ENCODE measurements around the gene FETUB. TPM values are rescaled to one million over a fixed set of nuclear protein-coding genes. Genes with fewer than 3 reads are reported as not detected.

Gene FETUB
- not detected in 2 replicates for total RNA-seq (2014; rRNA removed; shearing (Covaris generic))

GRCh38 chr3:186639778-186640472 is at the start of gene FETUB:
Gene FETUB (plus strand): TSS chr3:186640399. CDS start chr3:186640461, 62 bp downstream.
- DNase-seq (ENCODE audit: low read depth): no peak

DNA sequence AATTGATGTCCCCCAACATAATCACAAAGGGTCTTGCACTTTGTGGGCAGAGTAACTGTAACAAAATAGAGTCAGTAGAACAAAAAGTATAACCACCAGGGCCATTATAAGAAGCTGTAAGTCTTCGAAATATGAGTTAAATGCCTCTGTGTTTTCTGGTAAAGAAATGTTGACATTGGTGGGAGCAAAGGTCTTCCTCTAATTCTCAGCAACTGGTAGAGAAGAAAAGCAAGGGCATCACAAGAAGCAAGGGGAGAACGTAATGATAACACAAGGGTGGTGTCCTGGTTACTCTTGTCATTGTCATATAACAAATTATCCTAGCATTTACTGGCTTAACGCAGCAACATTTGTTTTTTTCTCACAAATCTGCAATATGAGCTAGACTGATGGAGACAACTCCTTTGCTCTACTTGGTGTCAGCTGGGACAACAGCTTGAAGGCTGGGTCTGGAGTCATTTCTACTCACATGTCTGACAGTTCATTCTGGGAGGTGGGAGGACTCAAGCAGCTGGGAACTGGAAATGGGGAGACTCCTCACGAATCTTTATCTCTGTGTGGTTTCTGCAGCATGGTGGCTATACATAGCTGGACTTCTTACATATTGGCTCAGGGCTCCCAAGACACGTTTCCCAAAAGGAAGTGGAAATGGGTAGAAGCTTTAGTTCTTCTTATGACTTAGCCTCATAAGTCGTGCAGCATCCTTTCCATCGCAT is 49.5 kb upstream of the FETUB start:
- no peak for DNase-seq (ENCODE audit: low read depth)

DNA sequence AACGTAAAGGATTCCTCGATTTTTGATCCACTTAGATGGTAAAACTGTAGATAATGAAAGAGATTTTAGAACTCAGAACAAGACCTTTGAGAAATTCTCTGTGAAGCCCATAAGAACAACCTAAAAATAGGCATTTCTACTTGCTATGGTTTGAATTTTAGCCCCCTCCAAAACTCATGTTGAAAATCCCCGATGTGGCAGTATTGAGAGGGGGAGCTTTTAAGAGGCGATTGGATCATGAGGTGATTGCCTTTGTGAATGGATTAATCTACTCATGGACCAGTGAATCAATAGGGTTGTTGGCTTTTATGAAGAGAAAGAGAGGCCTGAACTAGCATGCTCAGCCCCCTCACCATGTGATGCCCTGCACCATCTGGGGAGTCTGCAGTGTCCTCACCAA is 47.5 kb upstream of the FETUB start:
- no peak for DNase-seq (ENCODE audit: low read depth)

- no peak for DNase-seq (ENCODE audit: low read depth)
These were observed 46.3 kb upstream of the FETUB start for GRCh38 chr3:186593862-186594261.

DNA sequence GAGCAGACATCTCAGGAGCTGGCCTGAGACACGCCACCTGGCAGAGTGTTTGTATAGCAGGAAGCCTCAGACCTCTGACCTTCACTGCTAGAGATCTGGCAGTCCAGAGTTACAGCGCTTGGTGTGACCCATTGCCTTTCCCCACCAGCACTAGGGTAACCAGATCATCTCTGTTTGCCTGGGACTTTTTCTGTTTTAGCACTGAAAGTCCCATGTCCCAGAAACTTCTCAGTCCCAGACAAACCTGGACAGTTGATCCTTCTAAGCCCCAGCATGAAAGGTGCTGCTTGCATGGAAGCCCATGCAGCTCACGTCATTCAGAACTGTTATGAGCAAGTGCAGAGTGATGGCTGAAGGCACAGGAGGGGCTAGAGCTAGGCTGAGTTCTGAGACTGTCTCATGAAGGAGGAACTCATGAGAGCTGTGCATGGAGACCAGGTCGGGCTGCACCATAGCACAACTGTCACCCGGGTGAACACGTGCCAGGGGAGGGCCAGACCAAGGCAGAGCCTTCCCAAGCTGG is 45.5 kb upstream of the FETUB start:
- DNase-seq (ENCODE audit: low read depth): no peak

GRCh38 chr3:186596568-186597287 is 43.5 kb upstream of the FETUB start:
- peak; percentile 44 for DNase-seq (ENCODE audit: low read depth)

DNA sequence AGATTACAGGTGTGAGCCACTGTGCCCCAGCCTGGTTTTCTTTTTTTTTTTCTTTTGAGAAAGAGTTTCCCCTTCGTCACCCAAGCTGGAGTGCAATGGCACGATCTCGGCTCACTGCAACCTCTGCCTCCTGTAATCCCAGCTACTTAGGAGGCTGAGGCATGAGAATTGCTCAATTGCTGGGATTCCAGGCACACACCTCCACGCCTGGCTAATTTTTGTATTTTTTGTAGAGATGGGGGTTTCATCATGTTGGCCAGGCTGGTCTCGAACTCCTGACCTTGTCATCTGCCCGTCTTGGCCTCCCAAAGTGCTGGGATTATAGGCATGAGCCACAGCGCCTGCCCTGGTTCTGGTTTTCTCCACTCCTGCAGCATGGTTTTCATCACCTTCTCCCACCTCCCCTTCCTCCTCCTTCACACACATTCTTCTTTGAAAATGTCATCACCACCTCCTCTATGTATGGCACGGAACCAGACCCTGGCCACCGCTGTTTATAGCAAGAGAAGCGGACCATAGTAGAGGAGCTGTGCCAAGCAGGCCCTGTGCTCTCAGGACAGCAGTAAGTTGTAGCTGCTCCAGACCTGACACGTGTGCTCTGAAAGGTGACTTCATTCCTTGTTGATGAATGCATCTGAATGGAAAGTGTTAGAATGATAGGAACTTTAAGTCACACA is 42.0 kb upstream of the FETUB start:
- DNase-seq (ENCODE audit: low read depth): peak; percentile 89

DNA sequence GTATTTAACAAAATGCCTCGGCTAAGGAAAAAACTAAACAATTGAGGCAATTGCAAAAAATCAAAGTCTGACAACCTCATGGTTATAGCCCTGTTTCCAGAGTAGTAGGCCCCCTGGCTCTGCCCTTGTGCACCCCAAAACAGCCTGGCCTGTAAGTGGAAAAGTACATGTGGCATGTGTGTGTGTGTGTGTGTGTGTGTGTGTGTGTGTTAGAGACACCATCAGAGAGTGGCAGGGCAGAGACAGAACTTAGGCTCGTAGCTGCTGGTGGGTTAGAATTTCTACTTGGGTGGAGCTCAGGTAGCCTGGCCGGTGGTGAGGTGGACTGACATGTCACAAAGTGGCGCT is 41.4 kb upstream of the FETUB start:
- DNase-seq (ENCODE audit: low read depth): no peak

GRCh38 chr3:186599142-186599784 is 40.9 kb upstream of the FETUB start:
- no peak for DNase-seq (ENCODE audit: low read depth)

- no peak for DNase-seq (ENCODE audit: low read depth)
These were observed 40.4 kb upstream of the FETUB start for GRCh38 chr3:186599785-186600166.

DNA sequence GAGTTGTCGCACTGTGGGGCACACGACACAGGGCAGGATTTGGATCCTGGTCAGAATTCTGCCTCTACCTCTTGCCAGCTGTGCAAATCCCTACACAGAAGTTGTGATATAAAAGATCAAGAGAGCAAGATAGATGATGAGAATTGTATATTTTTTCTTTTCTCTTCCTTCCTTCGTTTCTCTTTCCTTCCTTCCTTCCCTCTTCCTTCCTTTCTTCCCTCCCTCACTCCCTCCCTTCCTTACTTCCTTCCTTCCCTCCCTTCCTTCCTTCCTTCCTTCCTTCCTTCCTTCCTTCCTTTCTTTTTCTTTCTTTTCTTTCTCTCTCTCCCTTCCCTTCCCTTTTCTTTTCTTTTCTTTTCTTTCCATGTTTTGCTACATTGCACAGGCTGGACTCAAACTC is 39.3 kb upstream of the FETUB start:
- DNase-seq (ENCODE audit: low read depth): no peak

DNA sequence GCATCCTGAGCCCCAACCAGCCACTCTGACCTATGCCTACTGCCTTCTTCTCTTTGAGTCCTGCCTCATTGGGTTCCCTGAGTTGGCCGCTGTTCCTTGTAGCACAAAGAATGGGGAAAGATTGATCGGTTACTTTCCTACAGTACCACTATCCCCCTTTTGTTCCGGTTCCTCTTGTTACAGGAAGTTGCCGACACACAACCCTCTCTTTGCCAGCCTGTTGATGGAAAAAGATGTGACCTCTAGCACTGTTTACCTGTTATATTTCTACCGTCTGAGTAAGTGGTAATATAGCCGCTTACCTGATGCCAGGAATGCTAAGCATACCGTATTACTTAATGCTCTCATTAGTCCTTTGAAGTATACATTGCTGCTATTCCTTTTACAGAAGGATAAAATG is 37.0 kb upstream of the FETUB start:
- DNase-seq (ENCODE audit: low read depth): no peak

GRCh38 chr3:186605078-186605477 is 35.1 kb upstream of the FETUB start:
- DNase-seq (ENCODE audit: low read depth): no peak

DNA sequence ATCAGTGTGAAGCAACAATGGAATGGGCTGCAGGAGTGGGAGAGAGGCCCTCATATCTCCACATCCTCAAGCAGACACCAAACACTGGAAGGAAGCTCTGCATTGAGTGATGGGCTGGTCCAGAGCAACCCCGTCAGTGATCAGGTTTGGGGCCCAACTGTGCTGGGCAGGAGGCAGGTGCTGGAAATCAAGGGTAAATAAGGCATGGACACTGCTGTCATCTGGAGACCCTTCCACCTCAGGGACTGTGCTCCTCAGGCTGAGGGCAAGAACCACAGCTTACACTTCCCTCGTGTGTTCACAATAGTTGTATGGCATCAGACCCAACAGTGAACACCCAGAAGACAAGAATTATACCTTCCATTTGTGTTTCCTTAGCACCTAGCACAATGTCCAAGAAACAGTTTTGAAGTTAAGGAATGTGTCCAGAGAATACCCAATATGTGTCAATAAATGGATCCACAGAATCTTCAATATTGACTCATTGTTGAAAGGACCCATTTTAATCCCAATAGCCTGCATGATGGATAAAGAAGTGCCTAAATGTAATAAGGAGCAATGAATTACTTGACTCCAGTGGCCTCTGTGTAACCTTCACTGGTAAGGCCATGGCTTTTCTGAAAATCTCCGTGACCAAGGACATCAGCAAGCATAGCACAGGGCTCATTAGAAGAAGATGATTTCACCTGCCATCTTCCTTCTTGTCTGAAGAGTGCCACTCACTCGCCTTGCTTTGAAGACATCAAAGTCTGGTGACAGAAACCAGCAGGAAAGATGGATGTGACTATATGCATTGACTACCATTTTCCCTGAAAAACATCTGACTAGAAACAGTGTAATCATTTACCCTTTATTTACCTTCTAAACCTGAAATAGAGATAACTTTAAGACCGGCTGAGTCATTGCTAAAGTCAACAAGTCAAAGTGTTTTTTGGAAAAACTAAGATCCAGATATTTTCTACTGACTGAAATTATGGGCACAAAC is 34.3 kb upstream of the FETUB start:
- DNase-seq (ENCODE audit: low read depth): no peak

DNA sequence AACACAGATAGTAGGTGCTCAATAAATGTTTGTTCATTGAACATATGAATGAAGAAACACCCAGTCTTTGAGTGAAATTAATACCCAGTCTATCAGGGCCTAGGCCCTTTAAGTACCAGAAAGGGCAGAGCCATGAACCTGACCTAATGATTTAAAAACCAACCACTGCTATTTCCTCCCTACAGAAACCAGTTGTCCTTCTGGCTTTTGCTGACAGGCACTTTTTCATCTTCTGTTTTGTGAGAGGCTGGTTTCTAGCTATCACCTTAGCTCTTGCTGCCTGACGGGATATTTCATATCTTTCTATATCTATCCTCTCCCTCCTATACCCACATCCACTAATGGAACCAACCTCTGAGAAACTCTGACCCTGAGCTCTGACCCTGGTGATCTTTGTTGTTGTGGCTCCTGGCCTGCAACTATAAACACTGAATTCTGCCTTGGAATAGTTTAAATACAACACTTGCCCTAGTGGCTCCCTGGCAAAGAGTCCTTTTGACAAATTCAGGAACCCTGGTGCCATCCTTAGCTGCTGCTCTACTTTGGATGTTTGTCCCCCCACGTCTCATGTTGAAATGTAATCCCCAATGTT is 31.5 kb upstream of the FETUB start:
- DNase-seq (ENCODE audit: low read depth): no peak

DNA sequence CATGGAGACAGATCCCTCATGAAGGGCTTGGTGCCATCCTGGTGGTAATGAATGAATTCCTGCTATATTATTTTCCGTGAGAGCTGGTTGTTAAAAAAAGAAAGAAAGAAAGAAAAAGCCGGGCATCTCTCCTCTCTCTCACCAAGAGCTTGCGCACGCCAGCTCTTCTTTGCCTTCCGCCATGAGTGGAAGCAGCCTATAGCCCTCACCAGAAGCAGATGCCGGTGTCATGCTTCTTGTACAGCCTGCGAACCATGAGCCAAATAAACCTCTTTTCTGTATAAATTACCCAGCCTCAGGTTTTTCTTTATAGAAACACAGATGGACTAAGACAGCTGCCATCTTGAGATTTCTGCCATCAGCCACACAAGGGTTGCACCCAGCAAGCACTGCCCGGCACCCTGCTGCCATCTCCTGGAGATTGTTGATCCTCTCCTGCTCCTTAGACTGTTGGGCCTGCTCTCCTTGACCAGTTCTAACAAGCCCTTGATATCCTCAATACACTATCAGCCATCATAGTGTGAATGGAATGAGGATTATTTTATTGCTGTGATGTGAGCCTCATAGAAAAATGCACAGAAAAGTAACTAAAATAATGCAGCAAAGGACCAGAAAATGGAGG is 30.8 kb upstream of the FETUB start:
- peak; percentile 59 for DNase-seq (ENCODE audit: low read depth)

DNA sequence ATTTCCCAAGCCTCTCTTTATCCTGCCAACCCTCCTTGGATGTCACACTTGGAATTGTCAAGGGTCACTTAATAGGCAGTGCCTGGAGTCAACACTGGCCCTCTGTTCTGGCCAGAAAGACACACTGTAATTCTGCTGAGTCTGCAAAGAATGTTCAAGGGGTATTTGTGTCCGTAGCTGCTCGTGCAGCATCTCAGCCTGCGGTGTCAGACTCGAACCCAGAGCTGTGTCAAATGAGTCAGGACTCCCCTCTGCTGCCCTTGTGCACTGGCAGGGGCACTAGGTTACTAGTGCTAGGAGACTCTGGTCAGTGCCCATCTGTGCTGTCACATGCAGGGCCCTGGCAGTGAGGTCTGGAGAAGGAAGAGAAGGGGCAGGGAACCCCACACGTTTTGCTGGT is 28.1 kb upstream of the FETUB start:
- DNase-seq (ENCODE audit: low read depth): no peak

DNA sequence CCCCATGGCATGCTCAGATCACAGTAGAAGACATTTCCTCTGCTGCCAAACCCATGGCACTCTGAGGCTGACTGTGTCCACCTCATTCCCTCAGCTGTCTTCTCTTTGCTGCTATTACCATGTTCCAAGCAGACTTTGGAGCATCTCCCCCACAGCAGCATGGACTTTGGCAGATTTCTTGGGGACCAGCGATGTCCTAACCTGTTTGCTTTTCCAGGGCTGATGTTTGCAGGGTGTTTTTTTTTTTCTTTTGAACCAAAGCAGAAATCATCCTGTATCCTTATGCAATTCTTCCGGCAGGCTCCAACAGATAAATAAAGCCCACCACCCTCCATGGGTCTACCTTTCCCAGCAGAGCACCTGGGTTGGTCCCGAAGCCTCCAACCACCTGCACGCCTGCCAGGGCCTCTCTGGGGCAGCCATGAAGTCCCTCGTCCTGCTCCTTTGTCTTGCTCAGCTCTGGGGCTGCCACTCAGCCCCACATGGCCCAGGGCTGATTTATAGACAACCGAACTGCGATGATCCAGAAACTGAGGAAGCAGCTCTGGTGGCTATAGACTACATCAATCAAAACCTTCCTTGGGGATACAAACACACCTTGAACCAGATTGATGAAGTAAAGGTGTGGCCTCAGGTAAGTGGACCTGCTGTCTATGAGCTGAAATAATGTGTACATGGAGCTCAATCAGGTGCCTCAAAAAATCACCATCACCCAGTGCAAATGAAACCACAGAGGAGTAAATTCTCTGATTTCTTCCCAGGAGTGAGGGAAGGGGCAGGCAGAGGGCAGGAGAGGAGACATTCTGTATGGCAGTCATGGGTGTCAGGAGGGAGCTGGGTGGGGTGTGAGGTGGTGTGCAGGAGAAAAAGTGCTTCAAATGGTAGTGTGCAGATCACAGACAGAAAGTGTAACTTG is 27.2 kb upstream of the FETUB start, which contains the start of gene AHSG:
Gene AHSG (plus strand): TSS at position 340 of the 916 bp plus-strand sequence. CDS start 82 bp downstream, at position 422.
- DNase-seq (ENCODE audit: low read depth): no peak

Data from M059J (cell line).